Ovary (tissue), 3 donors: ENCODE measurements around the gene CPSF3.

ENCODE experiments used
- EP300 ChIP-seq: sonication (generic); formaldehyde crosslinking; IDR thresholded peaks from one replicate; pipeline ENCODE4 v1.6.1; 2017; ENCODE audit warnings: antibody characterized with exemption
- POLR2A ChIP-seq: fragments of 450-650 bp; IDR thresholded peaks from one replicate; pipeline ENCODE4 v1.6.1; 2017; ENCODE audit warnings: antibody characterized with exemption, mild to moderate bottlenecking, moderate library complexity
- TF ChIP-seq, protein P1 (sequence below), 3 donors: fragments of 450-650 bp in 2 of 3; fragments of 200-600 bp in 1 of 3; IDR thresholded peaks; one replicate each; pipeline versions ENCODE4 v1.5.1 to v1.8.0; 2016 to 2022; ENCODE audit warnings: antibody characterized with exemption in 3 of 3, mild to moderate bottlenecking in 1 of 3
- donor health status: DM: no; HTN: no; CAD: no.

DNA sequence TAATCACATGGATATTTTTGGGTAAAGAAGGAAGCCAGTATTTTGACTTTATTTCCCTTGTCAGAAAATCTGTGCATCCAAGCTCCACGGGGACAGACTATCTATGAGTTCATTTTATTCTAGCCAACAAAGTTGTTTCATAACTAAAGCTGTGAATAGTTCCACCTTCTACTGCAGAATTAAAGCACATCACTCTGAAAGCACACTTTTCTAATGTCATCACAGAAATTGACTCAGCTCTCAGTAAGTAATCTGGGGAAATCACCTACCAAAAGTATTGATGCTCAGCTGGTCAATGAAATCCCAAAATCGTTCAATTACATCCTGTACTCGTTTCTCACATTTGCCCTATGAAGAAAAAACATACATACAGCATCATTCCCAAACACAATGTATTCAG, 70.0 kb downstream of the CPSF3 start:
- TF ChIP-seq EP300 = no peak
- TF ChIP-seq, protein P1, sequence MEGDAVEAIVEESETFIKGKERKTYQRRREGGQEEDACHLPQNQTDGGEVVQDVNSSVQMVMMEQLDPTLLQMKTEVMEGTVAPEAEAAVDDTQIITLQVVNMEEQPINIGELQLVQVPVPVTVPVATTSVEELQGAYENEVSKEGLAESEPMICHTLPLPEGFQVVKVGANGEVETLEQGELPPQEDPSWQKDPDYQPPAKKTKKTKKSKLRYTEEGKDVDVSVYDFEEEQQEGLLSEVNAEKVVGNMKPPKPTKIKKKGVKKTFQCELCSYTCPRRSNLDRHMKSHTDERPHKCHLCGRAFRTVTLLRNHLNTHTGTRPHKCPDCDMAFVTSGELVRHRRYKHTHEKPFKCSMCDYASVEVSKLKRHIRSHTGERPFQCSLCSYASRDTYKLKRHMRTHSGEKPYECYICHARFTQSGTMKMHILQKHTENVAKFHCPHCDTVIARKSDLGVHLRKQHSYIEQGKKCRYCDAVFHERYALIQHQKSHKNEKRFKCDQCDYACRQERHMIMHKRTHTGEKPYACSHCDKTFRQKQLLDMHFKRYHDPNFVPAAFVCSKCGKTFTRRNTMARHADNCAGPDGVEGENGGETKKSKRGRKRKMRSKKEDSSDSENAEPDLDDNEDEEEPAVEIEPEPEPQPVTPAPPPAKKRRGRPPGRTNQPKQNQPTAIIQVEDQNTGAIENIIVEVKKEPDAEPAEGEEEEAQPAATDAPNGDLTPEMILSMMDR (IDR thresholded peaks at IDR 0.05) = no peak
- no peak for TF ChIP-seq POLR2A
